HCT116 (cell line): ENCODE data around the gene ZBTB17.

Experiments
- CEBPB ChIP-seq: IDR thresholded peaks from 2 replicates; pipeline ENCODE4 v1.6.1; 2012; ENCODE audit warnings: low read depth
- CTCF ChIP-seq, 3 experiments: fragments of 200-600 bp in 1 of 3; sonication (generic) in 1 of 3; IDR thresholded peaks in 2 of 3; conservative IDR thresholded peaks in 1 of 3; 2 replicates each; pipeline ENCODE4 v1.5.1; 2012 to 2017; ENCODE audit warnings: low read depth in 2 of 3, low read length in 2 of 3, antibody characterized with exemption in 1 of 3, borderline replicate concordance in 1 of 3, control low read depth in 1 of 3, mild to moderate bottlenecking in 1 of 3, mixed read lengths in 1 of 3, mixed run types in 1 of 3, moderate library complexity in 1 of 3; ENCODE audit not compliant: insufficient read depth in 1 of 3
- EGR1 ChIP-seq: IDR thresholded peaks from 2 replicates; pipeline ENCODE4 v1.6.1; 2012; ENCODE audit warnings: low read depth
- EZH2 ChIP-seq: fragments of 200-600 bp; sonication (generic); IDR thresholded peaks from 2 replicates; pipeline ENCODE4 v1.6.1; 2017; ENCODE audit warnings: antibody characterized with exemption, mixed run types
- JUND ChIP-seq: IDR thresholded peaks from 2 replicates; pipeline ENCODE4 v1.6.1; 2012
- POLR2A ChIP-seq: IDR thresholded peaks from 2 replicates; pipeline ENCODE4 v1.7.0; 2011; ENCODE audit warnings: borderline replicate concordance; ENCODE audit not compliant: insufficient read depth, insufficient read length; ENCODE audit errors: extremely low read depth
- POLR2AphosphoS5 ChIP-seq: IDR thresholded peaks from 2 replicates; pipeline ENCODE4 v1.6.1; 2011; ENCODE audit warnings: mild to moderate bottlenecking, low read depth, low read length, moderate library complexity
- TCF7L2 ChIP-seq: IDR thresholded peaks from 2 replicates; pipeline ENCODE4 v1.7.0; 2011; ENCODE audit warnings: borderline replicate concordance, inconsistent platforms; ENCODE audit not compliant: insufficient read depth, insufficient read length; ENCODE audit errors: extremely low read depth
- TF ChIP-seq, protein P1 (sequence below): IDR thresholded peaks from 2 replicates; pipeline ENCODE4 v1.6.1; 2012; ENCODE audit warnings: low read depth

DNA sequence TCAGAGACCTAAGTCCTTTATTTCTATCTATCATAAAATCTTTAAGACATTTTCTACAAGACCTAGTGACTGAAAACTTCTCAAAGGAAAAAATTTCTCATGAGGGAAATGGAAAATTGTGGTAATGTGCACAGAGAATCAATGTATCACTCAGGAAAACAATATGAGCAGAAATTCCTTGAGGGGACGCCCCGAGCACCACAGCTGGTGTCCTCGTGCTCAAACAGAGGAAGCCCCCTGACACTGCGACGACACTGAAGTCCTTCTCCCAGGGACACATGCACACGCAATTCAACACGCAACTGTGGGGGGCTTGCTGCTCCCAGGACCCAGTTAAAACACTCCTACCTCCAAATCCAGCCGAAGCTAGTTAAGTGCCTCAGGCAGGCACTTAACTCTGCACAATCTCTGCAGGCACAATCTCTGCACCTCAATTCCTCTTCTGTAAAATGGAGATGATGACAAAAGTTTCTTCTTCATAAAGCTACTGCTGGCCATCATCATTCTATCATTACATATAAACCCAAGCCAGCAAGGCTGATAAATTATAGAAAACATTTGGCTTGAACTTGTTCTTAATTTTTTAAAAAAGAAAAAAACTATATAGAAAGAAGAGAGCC lies 16.0 kb downstream of the ZBTB17 start:
- no peak for TF ChIP-seq TCF7L2
- TF ChIP-seq POLR2A, result no peak
- no peak for TF ChIP-seq POLR2AphosphoS5
- TF ChIP-seq EZH2, result no peak
- no peak for TF ChIP-seq JUND
- no peak for TF ChIP-seq CTCF (IDR thresholded peaks at IDR 0.05 in 2 of 3, conservative IDR thresholded peaks at IDR 0.05 in 1 of 3; ENCODE audit: borderline replicate concordance in 1 of 3, insufficient read depth in 1 of 3, low read depth in 2 of 3, low read length in 2 of 3)
- TF ChIP-seq, protein P1, sequence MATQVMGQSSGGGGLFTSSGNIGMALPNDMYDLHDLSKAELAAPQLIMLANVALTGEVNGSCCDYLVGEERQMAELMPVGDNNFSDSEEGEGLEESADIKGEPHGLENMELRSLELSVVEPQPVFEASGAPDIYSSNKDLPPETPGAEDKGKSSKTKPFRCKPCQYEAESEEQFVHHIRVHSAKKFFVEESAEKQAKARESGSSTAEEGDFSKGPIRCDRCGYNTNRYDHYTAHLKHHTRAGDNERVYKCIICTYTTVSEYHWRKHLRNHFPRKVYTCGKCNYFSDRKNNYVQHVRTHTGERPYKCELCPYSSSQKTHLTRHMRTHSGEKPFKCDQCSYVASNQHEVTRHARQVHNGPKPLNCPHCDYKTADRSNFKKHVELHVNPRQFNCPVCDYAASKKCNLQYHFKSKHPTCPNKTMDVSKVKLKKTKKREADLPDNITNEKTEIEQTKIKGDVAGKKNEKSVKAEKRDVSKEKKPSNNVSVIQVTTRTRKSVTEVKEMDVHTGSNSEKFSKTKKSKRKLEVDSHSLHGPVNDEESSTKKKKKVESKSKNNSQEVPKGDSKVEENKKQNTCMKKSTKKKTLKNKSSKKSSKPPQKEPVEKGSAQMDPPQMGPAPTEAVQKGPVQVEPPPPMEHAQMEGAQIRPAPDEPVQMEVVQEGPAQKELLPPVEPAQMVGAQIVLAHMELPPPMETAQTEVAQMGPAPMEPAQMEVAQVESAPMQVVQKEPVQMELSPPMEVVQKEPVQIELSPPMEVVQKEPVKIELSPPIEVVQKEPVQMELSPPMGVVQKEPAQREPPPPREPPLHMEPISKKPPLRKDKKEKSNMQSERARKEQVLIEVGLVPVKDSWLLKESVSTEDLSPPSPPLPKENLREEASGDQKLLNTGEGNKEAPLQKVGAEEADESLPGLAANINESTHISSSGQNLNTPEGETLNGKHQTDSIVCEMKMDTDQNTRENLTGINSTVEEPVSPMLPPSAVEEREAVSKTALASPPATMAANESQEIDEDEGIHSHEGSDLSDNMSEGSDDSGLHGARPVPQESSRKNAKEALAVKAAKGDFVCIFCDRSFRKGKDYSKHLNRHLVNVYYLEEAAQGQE, result no peak
- no peak for TF ChIP-seq EGR1
- TF ChIP-seq CEBPB, result no peak
